HEK293 (cell line): ENCODE measurements around the gene ATXN2.

Source experiments
- CTCF ChIA-PET: fragments of 350-600 bp; formaldehyde crosslinking; extraction: SDS; loops from one replicate; lab custom pipeline; 2021; ENCODE audit warnings: antibody characterized with exemption; lab: Yijun Ruan, JAX
- POLR2A ChIA-PET: fragments of 300-600 bp; formaldehyde crosslinking; extraction: SDS; loops from one replicate; lab custom pipeline; 2020; ENCODE audit warnings: antibody characterized with exemption, inconsistent platforms; lab: Yijun Ruan, JAX
- H3K27ac ChIP-seq: fragments of 200-500 bp; sonication (Bioruptor generic); 2 replicates; pipeline ENCODE4 v1.5.1; 2014; ENCODE audit warnings: low read depth, low read length, control low read depth, inconsistent platforms; ENCODE audit errors: extremely low read depth
- H3K36me3 ChIP-seq, 2 experiments: fragments of 200-500 bp in 1 of 2; sonication (Bioruptor generic) in 1 of 2; 1 replicate in 1 of 2; 2 replicates in 1 of 2; pipeline ENCODE4 v1.5.1; 2014 to 2017; ENCODE audit warnings: inconsistent platforms in 2 of 2, low read length in 2 of 2; ENCODE audit not compliant: control insufficient read depth in 2 of 2, insufficient read depth in 1 of 2
- H3K4me1 ChIP-seq: fragments of 200-500 bp; sonication (Bioruptor generic); 2 replicates; pipeline ENCODE4 v1.5.1; 2014; ENCODE audit warnings: mild to moderate bottlenecking, low read length, inconsistent platforms; ENCODE audit not compliant: control insufficient read depth, insufficient read depth
- H3K4me3 ChIP-seq: 2 replicates; pipeline ENCODE4 v1.5.1; 2011; ENCODE audit warnings: low read depth, mild to moderate bottlenecking, control low read depth, low read length, moderate library complexity
- H3K9me3 ChIP-seq: fragments of 200-500 bp; sonication (Bioruptor generic); 2 replicates; pipeline ENCODE4 v1.5.1; 2014; ENCODE audit warnings: low read depth, low read length, inconsistent platforms; ENCODE audit not compliant: control insufficient read depth, insufficient read depth
- PATZ1 ChIP-seq: fragments of 450-650 bp; formaldehyde crosslinking; IDR thresholded peaks from 2 replicates; pipeline ENCODE4 v1.5.1; 2016; ENCODE audit warnings: missing biosample characterization, missing genetic modification characterization
- ZBTB49 ChIP-seq: fragments of 450-650 bp; formaldehyde crosslinking; IDR thresholded peaks from 2 replicates; pipeline ENCODE4 v1.5.1; 2016; ENCODE audit warnings: missing biosample characterization, missing genetic modification characterization, low read depth
- ZNF10 ChIP-seq: fragments of 450-650 bp; formaldehyde crosslinking; IDR thresholded peaks from 2 replicates; pipeline ENCODE4 v1.5.1; 2017; ENCODE audit warnings: missing biosample characterization, missing genetic modification characterization
- ZNF184 ChIP-seq: fragments of 450-650 bp; IDR thresholded peaks from 2 replicates; pipeline ENCODE4 v1.5.1; 2018; ENCODE audit warnings: missing biosample characterization, mild to moderate bottlenecking, missing genetic modification characterization
- ZNF362 ChIP-seq: fragments of 450-650 bp; formaldehyde crosslinking; IDR thresholded peaks from 2 replicates; pipeline ENCODE4 v1.5.1; 2016; ENCODE audit warnings: missing biosample characterization, missing genetic modification characterization
- ZNF473 ChIP-seq: fragments of 450-650 bp; formaldehyde crosslinking; IDR thresholded peaks from 2 replicates; pipeline ENCODE4 v1.5.1; 2017; ENCODE audit warnings: missing biosample characterization, missing genetic modification characterization
- ZNF548 ChIP-seq: fragments of 450-650 bp; formaldehyde crosslinking; IDR thresholded peaks from 2 replicates; pipeline ENCODE4 v1.5.1; 2016; ENCODE audit warnings: missing biosample characterization, missing genetic modification characterization
- ZNF626 ChIP-seq: fragments of 450-650 bp; sonication (Bioruptor Pico); formaldehyde crosslinking; IDR thresholded peaks from 2 replicates; pipeline ENCODE4 v1.5.1; 2018; ENCODE audit warnings: missing biosample characterization, missing genetic modification characterization, inconsistent platforms
- ZNF677 ChIP-seq: fragments of 450-650 bp; IDR thresholded peaks from 2 replicates; pipeline ENCODE4 v1.5.0; 2018; ENCODE audit warnings: missing biosample characterization, mild to moderate bottlenecking, missing genetic modification characterization, moderate library complexity

The ATXN2 gene

GRCh38 chr12:111444925-111445725, 154.0 kb downstream of the ATXN2 start:
- H3K4me1 ChIP-seq, result peaks cover 3% of the 10 kb centered on the region; the same call in 1 of the 2 replicates
- ChIA-PET POLR2A (interaction anchor here (1.9 kb wide), 1 partner anchor 40 kb away, joined by 4 read pairs; no protein-coding TSS in a partner anchor), CTCF (interaction anchor here (0.5 to 3.2 kb wide), 4 partner anchors 48 to 228 kb away, joined by 3 to 16 read pairs (median 4); no protein-coding TSS in a partner anchor)
- no peaks in the 10 kb centered on the region for H3K9me3 ChIP-seq
- H3K4me3 ChIP-seq, result no peak overlapping the region
- H3K36me3 ChIP-seq, result peaks cover 0 to 83% of the 10 kb centered on the region in 2 experiments; a peak in 2 of 3 replicates
- no peak overlapping the region for H3K27ac ChIP-seq
- TF ChIP-seq PATZ1, result 0 out of 2 replicates have a peak, but pooled peaks have one; percentile 13
- TF ChIP-seq ZBTB49, result no peak

GRCh38 chr12:111444314-111444924, 154.7 kb downstream of the ATXN2 start:
- Histone ChIP-seq H3K4me1 (peaks cover 3% of the 10 kb centered on the region; the same call in 1 of the 2 replicates), H3K36me3 (peaks cover 0 to 79% of the 10 kb centered on the region in 2 experiments; a peak in 2 of 3 replicates), H3K9me3 (no peaks in the 10 kb centered on the region), H3K4me3 (no peak overlapping the region), H3K27ac (no peak overlapping the region)
- CTCF ChIA-PET, result interaction anchor here (0.5 to 3.2 kb wide), 3 partner anchors 48 to 229 kb away, joined by 3 to 16 read pairs (median 5); no protein-coding TSS in a partner anchor
- POLR2A ChIA-PET, result interaction anchor here (1.9 kb wide), 1 partner anchor 40 kb away, joined by 4 read pairs; no protein-coding TSS in a partner anchor
- no peak for TF ChIP-seq ZNF677 (tag by site-specific recombination)
- TF ChIP-seq ZNF626 (tag by site-specific recombination), result no peak

GRCh38 chr12:111443586-111443985, 155.5 kb downstream of the ATXN2 start:
- H3K4me1 ChIP-seq, result peaks cover 4% of the 10 kb centered on the region; the same call in 1 of the 2 replicates
- TF ChIP-seq ZNF10 (no peak), ZNF362 (tag by site-specific recombination) (no peak), ZNF184 (tag by site-specific recombination) (no peak), ZNF473 (tag by site-specific recombination) (no peak), ZNF548 (tag by site-specific recombination) (no peak)
- no peak overlapping the region for H3K4me3 ChIP-seq
- no peaks in the 10 kb centered on the region for H3K9me3 ChIP-seq
- H3K27ac ChIP-seq, result no peak overlapping the region
- peaks cover 0 to 71% of the 10 kb centered on the region in 2 experiments; a peak in 2 of 3 replicates for H3K36me3 ChIP-seq
- POLR2A ChIA-PET, result no interaction called here
- CTCF ChIA-PET, result interaction anchor here (0.6 to 3.2 kb wide), 3 partner anchors 8 to 47 kb away, joined by 4 to 16 read pairs (median 9); no protein-coding TSS in a partner anchor
